NCI-H187 treated with DMSO at 0.1 percent for 48 hours (cell line): ENCODE results near the gene CCDC149.

Experiments
- DNase-seq: peaks from one replicate; lab custom pipeline; 2025; lab: John Stamatoyannopoulos, UW

CCDC149 gene

DNA sequence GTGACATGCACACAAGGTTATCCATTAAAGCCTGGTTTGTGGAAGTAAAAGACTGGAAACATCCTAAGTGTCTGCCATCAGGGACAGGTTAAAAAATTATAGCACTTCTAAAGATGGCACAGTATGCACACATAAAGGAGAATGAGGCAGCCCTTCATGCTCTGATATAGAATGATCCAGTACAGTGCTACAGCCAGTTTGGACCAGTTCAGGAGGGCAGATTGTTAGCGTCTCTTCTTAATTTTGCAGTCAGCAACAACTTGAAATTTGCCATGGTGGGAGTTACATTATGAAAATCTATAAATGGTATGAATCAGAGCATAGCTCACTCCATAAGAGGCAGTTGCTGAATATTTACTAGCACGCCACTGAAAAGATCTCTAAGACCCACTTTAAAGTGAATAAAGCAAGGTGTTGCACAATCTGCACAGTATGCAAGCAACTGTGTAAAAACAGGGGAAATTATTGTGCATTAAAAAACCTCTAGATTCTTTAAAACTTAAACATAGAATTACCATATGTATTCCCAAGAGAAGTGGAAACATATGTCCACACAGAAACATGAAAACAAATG is 137.7 kb downstream of the CCDC149 start:
- DNase-seq = no peak

DNA sequence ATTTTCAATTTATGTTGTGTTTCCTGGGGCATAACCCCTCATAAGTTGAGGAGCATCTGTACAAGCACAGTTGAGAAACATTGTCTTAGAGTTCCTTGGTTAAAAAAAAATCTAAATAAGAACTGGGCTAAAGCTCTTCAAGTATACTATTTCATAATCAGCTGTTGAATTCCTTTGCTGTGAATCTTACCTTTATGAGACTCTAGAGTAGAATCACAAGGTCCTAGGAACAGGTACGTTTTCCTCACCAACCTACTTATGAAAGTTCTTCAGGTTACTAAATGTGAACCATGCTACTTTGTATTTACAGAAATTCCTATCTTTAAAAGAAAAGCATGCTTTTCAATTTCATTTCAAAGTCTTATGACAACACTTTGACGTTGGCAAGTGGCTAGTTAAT is 138.4 kb downstream of the CCDC149 start:
- DNase-seq = no peak

DNA sequence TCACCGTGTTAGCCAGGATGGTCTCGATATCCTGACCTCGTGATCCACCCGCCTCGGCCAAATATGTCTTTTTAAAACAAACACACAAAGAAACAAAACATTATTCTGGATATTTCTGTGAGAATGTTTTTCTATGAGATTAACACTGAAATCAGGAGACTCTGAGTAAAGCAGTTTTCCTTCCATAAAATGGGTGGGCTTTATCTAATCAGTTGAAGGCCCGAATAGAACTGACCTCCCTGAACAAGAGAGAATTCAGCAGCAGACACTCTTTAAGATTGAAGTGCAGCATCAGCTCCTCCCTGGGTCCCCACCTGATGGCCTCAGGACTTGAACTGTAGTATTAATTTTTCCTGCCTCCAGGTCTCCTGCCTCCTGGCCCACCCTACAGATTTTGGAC is 139.9 kb downstream of the CCDC149 start:
- no peak for DNase-seq

DNA sequence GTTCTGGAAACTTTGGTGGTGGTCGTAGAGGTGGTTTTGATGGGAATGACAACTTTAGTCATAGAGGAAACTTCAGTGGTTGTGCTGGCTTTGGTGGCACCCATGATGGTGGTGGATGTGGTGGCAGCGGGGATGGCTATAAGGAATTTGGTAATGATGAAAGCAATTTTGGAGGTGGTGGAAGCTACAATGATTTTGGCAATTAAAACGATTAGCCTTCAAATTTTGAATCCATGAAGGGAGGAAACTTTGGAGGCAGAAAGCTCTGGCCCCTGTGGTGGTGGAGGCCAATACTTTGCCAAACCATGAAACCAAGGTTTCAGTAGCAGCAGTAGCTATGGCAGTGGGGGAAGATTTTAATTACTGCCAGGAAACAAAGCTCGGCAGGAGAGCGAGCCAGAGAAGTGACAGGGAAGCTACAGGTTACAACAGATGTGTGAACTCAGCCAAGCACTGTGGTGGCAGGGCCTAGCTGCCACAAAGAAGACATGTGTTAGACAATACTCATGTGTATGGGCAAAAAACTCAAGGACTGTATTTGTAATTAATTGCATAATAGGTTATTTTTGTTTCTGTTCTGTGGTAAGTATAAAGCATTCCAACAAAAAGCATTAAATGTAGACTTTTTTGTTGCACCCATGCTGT is 140.7 kb downstream of the CCDC149 start:
- no peak for DNase-seq

DNA sequence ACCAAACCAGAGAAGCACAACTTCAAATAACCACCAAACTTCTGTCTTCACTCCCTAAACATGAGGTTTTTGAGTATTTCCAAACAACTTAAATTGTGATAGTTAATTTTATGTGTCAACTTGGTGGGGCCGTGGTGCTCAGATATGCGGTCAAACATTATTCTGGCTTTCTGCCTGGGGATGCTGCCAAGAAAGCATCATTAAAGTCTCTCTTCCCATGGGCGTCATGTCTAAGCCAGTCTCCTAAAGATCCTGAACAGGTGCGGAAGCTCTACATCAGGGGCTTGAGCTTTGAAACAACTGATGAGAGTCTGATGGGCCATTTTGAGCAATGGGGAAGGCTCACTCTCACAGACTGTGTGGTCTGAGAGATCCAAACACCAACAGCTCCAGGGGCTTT is 141.6 kb downstream of the CCDC149 start:
- no peak for DNase-seq

DNA sequence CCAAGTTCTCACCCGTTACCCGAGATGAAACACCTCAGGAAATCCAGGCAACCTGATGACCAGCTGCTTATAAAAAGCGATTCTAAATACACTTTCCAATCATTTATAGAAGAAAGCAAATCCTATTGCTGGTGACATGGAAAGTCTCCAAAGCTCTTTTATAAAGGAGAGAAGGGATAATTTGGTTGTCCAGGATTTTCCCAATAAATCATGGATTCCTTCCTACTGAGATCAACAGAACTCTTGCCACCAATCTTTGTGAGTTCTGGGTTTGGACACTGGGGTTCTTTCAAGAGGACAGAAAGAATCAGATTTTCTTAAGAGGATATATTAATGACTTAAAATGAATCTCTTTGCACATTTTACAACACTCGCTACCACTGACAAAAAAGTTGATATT is 142.2 kb downstream of the CCDC149 start:
- DNase-seq = no peak

DNA sequence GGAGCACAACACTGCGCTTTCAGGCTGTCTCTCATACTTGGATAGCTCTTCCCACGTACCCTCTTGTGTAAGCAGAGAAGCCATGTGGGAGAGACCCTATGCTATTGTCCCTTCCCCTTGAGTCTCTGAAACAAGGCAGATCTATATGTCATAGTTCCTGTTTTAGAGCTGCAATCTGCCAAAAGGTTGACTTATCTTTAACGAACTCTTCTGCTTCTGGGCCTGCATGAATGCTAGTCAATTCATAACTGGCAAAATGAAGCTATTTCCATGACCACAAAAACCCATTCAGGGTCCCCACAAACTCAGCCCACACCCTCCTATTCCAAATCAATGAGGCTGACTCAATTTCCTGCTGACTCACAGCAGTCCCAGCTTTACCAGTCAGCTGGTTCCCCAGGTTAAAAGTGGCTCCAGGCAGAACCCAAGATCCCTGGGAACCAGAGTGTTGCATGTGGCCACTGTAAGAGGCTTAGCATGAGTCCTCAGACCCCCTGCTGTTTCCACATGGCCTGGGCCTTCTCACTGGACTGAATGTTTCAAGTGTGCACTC is 142.7 kb downstream of the CCDC149 start:
- no peak for DNase-seq

DNA sequence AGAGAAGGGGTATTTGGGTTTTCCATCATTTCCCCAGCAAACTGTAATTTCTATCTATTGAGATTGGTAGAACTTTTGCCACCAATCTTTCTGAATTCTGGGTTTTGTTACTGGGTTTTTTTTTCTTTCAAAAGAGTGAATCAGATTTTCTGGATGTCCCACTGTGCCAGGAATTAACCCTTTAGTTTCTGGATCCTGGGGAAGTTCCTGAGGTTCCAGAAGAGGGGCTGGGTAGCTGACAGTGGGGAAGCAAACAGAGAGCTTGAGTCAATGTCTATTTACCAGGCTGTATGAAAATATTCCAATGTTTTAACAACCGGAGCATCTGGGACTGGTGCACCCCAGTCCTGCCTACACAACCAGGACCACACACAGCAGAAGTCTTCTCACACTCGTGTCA is 143.3 kb downstream of the CCDC149 start:
- DNase-seq = no peak

DNA sequence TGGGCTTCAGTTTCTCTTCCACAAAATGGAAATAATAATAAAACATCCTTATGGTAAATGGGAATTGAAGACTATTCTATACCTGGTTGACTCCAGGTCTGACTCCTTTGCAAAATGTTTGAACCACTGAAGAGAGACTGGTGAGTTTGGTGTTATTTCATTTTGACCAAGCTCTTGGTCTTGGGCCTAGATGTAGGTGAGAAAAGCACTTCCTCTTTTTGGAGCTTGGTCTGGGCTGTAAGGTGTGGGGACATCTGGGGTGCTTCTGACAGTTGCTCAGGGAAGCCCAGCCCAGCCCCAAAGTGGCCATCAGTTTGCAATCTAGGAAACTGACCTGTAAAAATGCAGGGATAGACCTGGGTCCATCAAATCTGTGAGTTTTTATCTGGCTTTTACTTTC is 144.2 kb downstream of the CCDC149 start:
- no peak for DNase-seq

DNA sequence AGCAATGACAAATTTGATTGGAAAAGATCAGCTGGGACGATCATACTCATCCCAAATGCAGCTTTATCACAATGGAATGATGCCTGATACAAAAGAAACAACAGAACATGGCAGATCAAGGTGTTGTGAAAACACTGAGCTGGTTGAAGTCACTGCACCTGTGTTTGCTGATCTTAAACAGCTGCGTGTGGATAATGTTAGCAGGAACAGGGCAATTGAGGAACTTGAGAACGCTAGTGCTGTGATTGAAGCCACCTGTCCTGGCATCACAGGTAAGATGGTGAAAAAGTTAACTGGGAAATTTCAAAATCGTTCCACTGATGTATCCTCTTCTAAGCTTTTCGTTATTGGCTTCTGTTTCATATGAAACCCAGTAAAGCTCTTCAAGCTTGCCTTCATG is 144.8 kb downstream of the CCDC149 start:
- DNase-seq = peak; percentile 39

DNA sequence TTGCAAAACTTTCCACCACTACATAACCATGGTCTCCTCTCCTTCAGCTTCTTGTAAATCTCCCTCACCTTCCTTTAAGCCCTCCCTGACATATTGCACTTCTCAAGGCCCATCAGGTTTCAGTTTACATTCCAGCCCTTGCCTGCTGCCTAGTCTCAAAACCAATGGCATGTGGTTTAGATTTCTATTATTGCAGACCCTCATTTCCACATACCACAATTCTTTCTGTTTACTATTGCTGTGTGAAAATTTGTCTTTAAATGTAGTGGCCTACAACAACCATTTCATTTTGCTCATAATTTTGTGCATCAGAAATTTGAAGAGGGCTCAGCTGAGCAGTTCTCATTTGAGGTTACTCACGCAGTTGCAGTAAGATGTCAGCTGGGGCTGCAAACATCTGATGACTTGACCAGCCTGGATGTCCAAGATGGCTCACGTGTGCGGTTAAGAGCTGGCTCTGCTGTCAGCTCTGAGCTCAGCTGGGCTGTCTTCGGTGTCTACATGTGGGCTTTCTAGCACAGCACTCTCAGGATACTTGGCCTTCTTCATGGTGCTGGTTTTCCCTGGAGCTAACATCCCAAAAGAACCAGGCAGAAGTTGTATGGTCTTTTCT is 147.4 kb downstream of the CCDC149 start:
- no peak for DNase-seq

DNA sequence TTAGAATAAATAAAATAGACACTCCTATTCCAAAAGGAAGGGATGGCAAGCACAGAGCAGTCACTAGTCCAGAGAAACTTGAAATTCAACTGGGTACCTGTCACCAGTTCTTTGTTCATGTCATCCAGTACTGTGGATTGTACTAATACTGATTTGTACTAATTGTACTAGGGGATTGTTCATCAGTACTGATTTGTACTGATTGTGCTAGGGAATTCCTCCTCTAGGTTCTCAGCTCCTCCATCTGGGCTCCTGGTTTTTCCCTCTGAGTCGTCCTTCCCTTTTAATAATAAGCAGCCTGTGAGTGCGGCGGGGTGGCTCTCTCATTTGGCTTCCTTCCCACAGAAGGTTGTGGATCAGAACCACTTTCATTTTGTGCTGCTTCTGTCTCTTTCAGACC is 148.5 kb downstream of the CCDC149 start:
- DNase-seq = no peak

DNA sequence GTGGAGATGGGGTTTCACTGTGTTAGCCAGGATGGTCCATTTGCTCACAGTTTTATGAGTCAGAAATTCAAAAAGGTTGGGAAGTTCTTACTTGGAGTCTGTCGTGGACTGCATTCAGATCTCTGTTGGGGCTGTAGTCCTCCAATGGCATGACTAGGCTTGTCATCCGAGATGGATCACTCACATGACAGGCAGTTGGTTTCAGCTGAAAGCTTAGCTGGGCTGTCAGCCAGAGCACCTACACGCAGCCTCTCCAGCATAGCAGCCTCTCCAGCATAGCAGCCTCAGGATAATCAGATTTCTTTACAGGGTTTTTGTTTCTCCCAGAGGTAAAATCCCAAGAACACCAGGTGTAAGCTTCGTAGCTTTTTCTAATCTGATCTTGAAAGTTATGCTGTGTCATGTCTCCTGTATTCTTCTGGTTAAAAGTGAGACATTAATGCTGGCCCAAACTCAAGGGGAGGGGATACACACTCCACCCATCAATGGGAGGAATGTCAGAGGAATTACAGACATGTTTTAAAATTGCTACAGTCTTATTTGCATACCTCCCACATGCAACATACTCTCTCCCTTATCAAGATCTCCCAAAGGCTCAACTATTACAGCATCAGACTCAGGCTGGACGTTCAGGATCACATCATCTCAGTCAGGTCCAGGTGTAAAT is 149.1 kb downstream of the CCDC149 start:
- DNase-seq = peak; percentile 31
